ENCODE data around the gene SUFU. TPM values are rescaled to one million over a fixed set of nuclear protein-coding genes. Genes with fewer than 3 reads are reported as not detected.

Gene SUFU
- total RNA-seq, 1 donor from 2014 or later: 19.9 TPM

GRCh38 chr10:102627291-102627735 is 123.5 kb downstream of the SUFU start:
- Mint-ChIP-seq H3K27ac (ENCODE audit: unreplicated experiment) (peak overlapping the region; percentile 86), H3K27me3 (ENCODE audit: unreplicated experiment) (peaks cover 8% of the 10 kb centered on the region), H3K4me1 (ENCODE audit: low read depth, unreplicated experiment) (peaks cover 39% of the 10 kb centered on the region), H3K4me3 (ENCODE audit: unreplicated experiment) (peak overlapping the region; percentile 73), H3K36me3 (ENCODE audit: unreplicated experiment) (peaks cover 9% of the 10 kb centered on the region), H3K9me3 (ENCODE audit: unreplicated experiment) (peaks cover 16% of the 10 kb centered on the region)
- DNase-seq: no peak
- TF ChIP-seq CTCF (IDR thresholded peaks at IDR 0.05; ENCODE audit: partially characterized antibody, unreplicated experiment): no peak

- H3K4me3 Mint-ChIP-seq (ENCODE audit: unreplicated experiment): peak overlapping the region; percentile 67
- TF ChIP-seq CTCF (IDR thresholded peaks at IDR 0.05; ENCODE audit: partially characterized antibody, unreplicated experiment): no peak
- peak; percentile 62 for DNase-seq
- peaks cover 39% of the 10 kb centered on the region for H3K4me1 Mint-ChIP-seq (ENCODE audit: low read depth, unreplicated experiment)
- peaks cover 9% of the 10 kb centered on the region for H3K36me3 Mint-ChIP-seq (ENCODE audit: unreplicated experiment)
- peaks cover 8% of the 10 kb centered on the region for H3K27me3 Mint-ChIP-seq (ENCODE audit: unreplicated experiment)
- peak overlapping the region; percentile 82 for H3K27ac Mint-ChIP-seq (ENCODE audit: unreplicated experiment)
- peaks cover 16% of the 10 kb centered on the region for H3K9me3 Mint-ChIP-seq (ENCODE audit: unreplicated experiment)
Measured at GRCh38 chr10:102627736-102628293, 124.0 kb downstream of the SUFU start.

- H3K27ac Mint-ChIP-seq (ENCODE audit: unreplicated experiment): no peak overlapping the region
- peaks cover 5% of the 10 kb centered on the region for H3K36me3 Mint-ChIP-seq (ENCODE audit: unreplicated experiment)
- H3K4me3 Mint-ChIP-seq (ENCODE audit: unreplicated experiment): no peak overlapping the region
- DNase-seq: no peak
- H3K9me3 Mint-ChIP-seq (ENCODE audit: unreplicated experiment): peaks cover 12% of the 10 kb centered on the region
- peaks cover 8% of the 10 kb centered on the region for H3K27me3 Mint-ChIP-seq (ENCODE audit: unreplicated experiment)
- peaks cover 39% of the 10 kb centered on the region for H3K4me1 Mint-ChIP-seq (ENCODE audit: low read depth, unreplicated experiment)
- TF ChIP-seq CTCF (IDR thresholded peaks at IDR 0.05; ENCODE audit: partially characterized antibody, unreplicated experiment): no peak
Measured at GRCh38 chr10:102628451-102628911, 124.7 kb downstream of the SUFU start.

- TF ChIP-seq CTCF (IDR thresholded peaks at IDR 0.05; ENCODE audit: partially characterized antibody, unreplicated experiment): no peak
- Mint-ChIP-seq H3K9me3 (ENCODE audit: unreplicated experiment) (peaks cover 11% of the 10 kb centered on the region), H3K4me3 (ENCODE audit: unreplicated experiment) (peak overlapping the region; percentile 34), H3K4me1 (ENCODE audit: low read depth, unreplicated experiment) (peaks cover 30% of the 10 kb centered on the region), H3K36me3 (ENCODE audit: unreplicated experiment) (peaks cover 2% of the 10 kb centered on the region), H3K27me3 (ENCODE audit: unreplicated experiment) (peaks cover 4% of the 10 kb centered on the region), H3K27ac (ENCODE audit: unreplicated experiment) (no peak overlapping the region)
- DNase-seq: peak; percentile 66
Measured at GRCh38 chr10:102629661-102630614, 126.2 kb downstream of the SUFU start.
